Kidney epithelial cell (primary cell): ENCODE data around the gene POU2F1. TPM values are rescaled to one million over a fixed set of nuclear protein-coding genes. Genes with fewer than 3 reads are reported as not detected.

Experiments
- DNase-seq: peaks from one replicate; pipeline ENCODE4 v3.0.0-alpha.2; 2010; ENCODE audit warnings: low read depth
- H3K27me3 ChIP-seq: 2 replicates; pipeline ENCODE4 v1.6.0; 2011; ENCODE audit warnings: low read length; ENCODE audit not compliant: control insufficient read depth, insufficient read depth
- H3K36me3 ChIP-seq: 2 replicates; pipeline ENCODE4 v1.5.1; 2011; ENCODE audit warnings: low read length; ENCODE audit not compliant: control insufficient read depth, insufficient read depth
- H3K4me3 ChIP-seq: 2 replicates; pipeline ENCODE4 v1.5.1; 2011; ENCODE audit warnings: low read depth, mild to moderate bottlenecking, control low read depth, low read length
- CTCF ChIP-seq: IDR thresholded peaks from 2 replicates; pipeline ENCODE4 v1.5.1; 2011; ENCODE audit warnings: mild to moderate bottlenecking, moderate library complexity, low read length, control low read depth, inconsistent platforms; ENCODE audit not compliant: insufficient read depth, poor library complexity, severe bottlenecking
- total RNA-seq: library from RNA; depleted of rRNA; stranded (reverse); fragments of >200 nt; gene quantifications from 2 replicates; pipeline ENCODE4 v1.2.3, GENCODE V29; 2015

POU2F1 gene
- total RNA-seq, 1 donor from 2014 or later, result 8.4 TPM

GRCh38 chr1:167404161-167404888, 183.6 kb downstream of the POU2F1 start:
- TF ChIP-seq CTCF, result no peak
- no peak for DNase-seq
- H3K4me3 ChIP-seq, result no peak overlapping the region
- no peaks in the 10 kb centered on the region for H3K27me3 ChIP-seq
- no peaks in the 10 kb centered on the region for H3K36me3 ChIP-seq

DNA sequence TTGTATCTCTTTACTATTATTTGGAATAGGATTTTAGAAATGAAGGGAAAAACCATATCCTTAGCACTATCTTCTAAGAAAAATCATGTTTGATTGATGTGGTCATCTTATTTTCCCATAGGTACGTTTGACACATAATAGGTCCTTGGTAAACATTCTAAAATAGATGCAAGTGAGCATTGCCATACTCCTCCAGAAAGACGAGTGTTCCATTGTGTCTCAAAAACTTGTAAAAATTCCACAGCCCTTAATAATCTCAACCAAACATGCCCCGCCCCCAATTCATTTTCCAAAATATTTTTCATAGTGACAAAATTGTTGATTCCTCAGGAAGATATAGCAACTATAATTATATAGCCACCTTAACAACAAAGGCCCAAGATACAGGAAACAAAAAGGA, 184.2 kb downstream of the POU2F1 start:
- no peaks in the 10 kb centered on the region for H3K27me3 ChIP-seq
- no peak overlapping the region for H3K4me3 ChIP-seq
- no peak for TF ChIP-seq CTCF
- no peaks in the 10 kb centered on the region for H3K36me3 ChIP-seq
- DNase-seq, result no peak

DNA sequence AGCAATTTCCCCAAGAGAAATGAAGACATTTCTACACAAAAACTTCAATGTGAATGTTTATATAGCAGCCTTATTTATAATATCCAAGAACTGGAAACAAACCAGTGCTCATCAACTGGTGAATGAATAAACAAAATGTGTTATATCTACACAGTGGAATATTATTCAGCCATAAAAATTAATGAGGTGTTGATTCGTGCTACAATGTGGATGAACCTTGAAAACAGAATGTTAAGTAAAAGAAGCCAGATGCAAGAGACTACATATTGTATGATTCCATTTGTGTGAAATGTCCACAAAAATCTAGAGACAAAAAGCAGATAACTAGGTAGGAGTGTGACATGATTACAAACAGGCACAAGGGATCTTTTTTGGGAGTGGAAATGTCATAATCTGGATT, 187.7 kb downstream of the POU2F1 start:
- TF ChIP-seq CTCF, result no peak
- DNase-seq, result no peak
- no peak overlapping the region for H3K4me3 ChIP-seq
- no peaks in the 10 kb centered on the region for H3K36me3 ChIP-seq
- no peaks in the 10 kb centered on the region for H3K27me3 ChIP-seq

DNA sequence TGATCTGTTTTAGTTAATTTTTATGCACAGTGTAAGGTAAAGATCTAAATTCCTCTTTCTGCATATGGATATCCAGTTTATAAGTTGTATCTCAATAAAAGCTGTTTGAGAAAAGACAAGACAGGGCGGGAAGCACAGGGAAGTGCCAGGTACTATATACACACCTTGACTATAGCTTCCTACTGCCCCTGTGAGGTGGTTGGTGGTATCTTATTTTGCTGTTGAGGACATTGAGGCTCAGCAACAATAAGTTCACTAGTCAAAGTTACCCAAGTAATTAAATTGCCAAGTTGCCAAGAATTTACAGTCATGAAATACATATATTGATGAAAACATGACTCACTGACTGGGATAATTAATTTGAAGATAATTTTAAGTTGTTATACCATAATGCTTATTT, 188.5 kb downstream of the POU2F1 start:
- no peak for DNase-seq
- H3K36me3 ChIP-seq, result no peaks in the 10 kb centered on the region
- H3K27me3 ChIP-seq, result no peaks in the 10 kb centered on the region
- no peak for TF ChIP-seq CTCF
- no peak overlapping the region for H3K4me3 ChIP-seq

DNA sequence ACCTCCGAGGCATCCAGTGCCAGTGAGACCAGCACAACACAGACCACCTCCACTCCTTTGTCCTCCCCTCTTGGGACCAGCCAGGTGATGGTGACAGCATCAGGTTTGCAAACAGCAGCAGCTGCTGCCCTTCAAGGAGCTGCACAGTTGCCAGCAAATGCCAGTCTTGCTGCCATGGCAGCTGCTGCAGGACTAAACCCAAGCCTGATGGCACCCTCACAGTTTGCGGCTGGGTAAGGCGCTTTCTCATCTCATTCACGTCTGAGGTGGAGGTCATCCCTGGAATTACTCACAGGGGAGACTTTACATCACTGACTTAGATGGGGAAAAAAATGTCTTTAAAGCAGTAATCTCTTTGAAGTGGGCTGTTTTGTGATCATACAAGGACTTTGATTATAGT, 191.4 kb downstream of the POU2F1 start:
- Histone ChIP-seq H3K36me3 (peaks cover 1% of the 10 kb centered on the region), H3K4me3 (no peak overlapping the region), H3K27me3 (no peaks in the 10 kb centered on the region)
- no peak for TF ChIP-seq CTCF
- DNase-seq, result no peak

DNA sequence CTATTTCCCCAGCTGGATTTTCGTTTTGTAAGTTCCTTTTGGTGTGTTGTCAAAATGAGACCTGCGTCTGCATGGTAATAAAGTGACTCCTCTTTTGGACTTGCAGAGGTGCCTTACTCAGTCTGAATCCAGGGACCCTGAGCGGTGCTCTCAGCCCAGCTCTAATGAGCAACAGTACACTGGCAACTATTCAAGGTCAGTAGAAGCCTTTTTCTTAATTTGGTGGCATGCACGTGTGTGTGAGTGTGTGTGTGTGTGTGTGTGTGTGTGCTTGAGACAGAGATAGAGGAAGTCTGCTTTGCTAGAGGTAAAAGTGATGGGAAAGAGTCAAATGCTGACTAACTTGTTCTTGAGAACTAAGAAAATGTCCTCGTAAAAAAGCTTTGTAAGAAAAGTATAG, 192.2 kb downstream of the POU2F1 start:
- DNase-seq, result no peak
- H3K36me3 ChIP-seq, result peaks cover 1% of the 10 kb centered on the region
- no peak for TF ChIP-seq CTCF

More for the DNA sequence above, 192.2 kb downstream of the POU2F1 start:
- H3K27me3 ChIP-seq, result no peaks in the 10 kb centered on the region
- no peak overlapping the region for H3K4me3 ChIP-seq
